GM21529 (cell line): Measurements from ENCODE around the gene RAPH1.
"Not testable (repeated sequence)": the region's sequence is repeated elsewhere in the genome, so short reads cannot be mapped to it uniquely, and the experiment has no call there.

ENCODE experiments used
- ATAC-seq: cut with Tn5 transposase; IDR thresholded peaks from one replicate; pipeline ENCODE4 v1.9.1; 2021; ENCODE audit not compliant: unreplicated experiment

RAPH1 gene

GRCh38 chr2:203376173-203376572 is 158.9 kb downstream of the RAPH1 start:
- ATAC-seq, result no peak

- ATAC-seq, result not testable (repeated sequence)
Measured at GRCh38 chr2:203372706-203373105, 162.4 kb downstream of the RAPH1 start.

DNA sequence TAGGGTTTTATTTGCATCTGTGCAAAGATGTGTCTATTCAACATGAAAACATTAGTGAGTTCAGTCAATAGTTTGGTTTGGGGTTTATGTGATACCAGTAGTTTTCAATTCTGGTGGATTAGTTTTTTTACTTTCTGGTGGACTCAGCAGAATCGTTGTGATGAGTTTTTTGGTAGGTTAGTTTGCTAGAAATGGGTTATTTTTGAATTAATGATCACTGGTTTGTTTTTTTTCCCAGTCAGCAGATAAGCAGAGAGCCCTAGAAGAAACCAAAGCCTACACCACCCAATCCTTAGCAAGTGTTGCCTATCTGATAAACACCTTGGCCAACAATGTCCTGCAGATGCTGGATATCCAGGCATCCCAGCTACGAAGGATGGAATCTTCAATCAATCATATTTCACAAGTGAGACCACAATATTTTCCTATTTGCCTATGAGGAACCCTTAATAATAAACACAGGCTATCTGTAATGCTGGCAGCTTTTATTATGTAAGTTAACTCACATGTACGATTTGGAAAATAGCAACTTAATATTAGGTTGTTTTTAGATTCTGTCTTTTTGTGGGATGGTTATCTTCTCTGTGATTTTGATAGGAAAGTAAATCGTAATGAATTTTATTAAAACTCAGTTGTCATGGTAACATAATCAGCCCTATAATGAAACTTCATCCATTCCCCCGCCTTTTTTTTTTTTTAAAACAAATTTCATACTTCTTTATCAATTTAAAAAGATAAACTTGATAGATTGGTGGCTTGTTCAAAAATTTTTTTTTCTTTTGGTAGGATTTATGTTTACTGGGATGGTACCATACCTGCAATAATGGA is 168.2 kb downstream of the RAPH1 start:
- ATAC-seq, result no peak

- no peak for ATAC-seq
Measured at GRCh38 chr2:203361922-203362321, 173.2 kb downstream of the RAPH1 start.

GRCh38 chr2:203361495-203361894 is 173.6 kb downstream of the RAPH1 start:
- no peak for ATAC-seq

DNA sequence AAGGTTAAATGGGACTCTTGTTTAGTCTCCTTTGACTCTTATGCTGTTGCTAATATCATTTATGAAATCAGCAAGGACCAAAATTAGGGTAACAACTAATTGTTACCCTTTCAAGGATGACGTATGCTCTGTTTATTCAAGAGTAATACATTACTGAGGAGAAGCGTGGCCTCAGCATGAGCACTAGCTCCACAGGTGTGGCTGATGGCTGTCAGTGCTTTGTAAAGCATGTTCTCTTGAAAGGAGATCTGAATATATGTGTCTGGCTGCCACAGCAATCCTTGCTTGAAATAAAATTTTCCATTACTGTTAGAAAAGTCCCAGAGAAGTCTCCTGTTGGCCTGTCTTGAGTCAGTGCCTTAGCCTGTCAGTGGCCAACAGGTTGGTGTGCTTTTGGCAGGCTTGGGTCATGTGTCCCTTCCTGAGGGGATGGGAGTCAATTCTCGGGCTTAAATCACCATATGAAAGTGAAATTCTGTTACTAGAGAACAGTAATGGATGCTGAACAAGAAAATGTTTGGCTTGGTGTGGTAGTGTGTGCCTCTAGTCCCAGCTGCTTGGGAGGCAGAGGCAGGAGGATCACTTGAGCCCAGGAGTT is 174.2 kb downstream of the RAPH1 start:
- ATAC-seq, result no peak

DNA sequence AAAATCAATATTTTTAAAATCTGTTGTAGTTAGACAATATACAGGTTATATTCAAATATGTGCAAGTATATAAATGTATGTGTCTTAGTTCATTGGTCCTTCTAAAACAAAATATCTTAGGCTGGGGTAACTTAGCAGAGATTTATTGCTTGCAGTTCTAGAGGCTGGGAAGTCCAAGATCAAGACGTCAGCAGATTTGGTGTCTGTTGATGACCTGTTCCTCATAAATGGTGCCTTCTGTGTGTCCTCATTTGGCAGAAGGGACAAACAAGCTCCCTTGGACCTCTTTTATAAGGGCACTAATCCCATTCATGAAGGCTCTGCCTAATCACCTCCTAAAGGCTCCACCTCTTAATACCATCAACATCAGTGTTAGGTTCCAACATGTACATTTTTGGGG is 175.7 kb downstream of the RAPH1 start:
- ATAC-seq, result no peak

DNA sequence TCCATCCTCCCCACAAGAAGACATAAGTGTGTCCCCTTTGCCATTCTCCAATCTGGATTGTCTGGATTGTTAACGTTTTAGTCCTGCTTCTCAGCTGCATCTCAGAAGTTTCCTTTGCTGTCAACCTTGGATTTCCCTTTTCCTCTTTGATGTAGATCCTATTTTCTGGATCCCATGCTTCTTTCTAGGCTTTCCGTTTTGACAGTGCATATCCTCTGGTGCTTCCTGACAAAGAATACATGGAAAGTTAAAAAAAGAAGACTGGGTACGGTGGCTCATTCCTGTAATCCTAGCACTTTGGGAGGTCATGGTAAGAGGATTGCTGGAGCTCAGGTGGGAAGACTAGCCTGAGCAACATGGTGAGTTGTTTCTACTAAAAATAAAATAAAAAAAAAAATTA is 180.1 kb downstream of the RAPH1 start:
- ATAC-seq, result no peak

DNA sequence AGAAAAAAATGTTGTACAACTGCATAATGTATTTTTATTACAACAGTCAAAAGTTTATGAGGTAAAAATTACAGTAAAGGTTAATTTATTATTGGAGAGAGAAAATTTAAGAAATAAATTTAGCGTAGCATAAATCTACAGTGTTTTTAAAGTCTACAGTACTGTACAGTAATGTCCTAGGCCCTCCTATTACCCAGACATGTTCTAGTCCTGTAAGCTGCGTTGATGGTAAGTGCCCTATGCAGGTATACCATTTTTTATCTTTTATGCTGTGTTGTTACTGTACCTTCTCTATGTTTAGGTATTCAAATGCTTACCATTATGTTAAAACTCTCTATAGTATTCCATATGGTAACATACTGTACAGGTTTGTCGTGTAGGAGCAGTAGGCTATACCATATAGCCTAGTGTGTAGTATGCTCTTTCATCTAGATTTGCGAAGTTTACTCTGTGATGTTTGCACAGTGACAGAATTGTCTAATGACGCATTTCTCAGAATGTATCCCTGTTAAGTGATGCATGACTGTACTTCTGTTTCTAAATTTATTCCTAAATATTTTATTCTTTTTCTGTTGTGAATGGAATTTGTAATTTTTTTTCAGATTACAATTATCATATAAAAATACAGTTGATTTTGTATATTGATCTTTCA is 182.4 kb downstream of the RAPH1 start:
- no peak for ATAC-seq

DNA sequence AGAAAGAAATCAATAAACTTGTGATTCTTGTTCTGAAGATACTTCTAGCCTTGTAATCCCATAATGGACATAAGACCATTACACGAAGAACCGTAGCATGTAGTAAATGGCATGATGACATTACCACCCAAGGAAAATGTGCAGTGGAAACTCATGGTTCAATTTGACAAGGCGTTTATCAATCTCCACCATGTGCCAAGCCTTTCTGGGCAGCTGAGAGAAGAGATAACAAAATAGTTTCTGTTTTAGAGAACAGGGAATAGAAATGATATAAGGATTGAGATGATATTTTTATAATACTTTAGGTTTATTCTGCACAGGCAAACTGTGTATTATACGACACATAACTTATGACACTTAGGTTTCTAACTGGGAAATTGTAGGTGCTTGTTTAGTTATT is 187.7 kb downstream of the RAPH1 start:
- no peak for ATAC-seq

- ATAC-seq, result no peak
Measured at GRCh38 chr2:203346612-203347011, 188.5 kb downstream of the RAPH1 start.

- ATAC-seq, result no peak
Measured at GRCh38 chr2:203344667-203345066, 190.4 kb downstream of the RAPH1 start.
